GM21619 (cell line): ENCODE results near the gene SDR42E1.

ENCODE experiments used
- ATAC-seq: cut with Tn5 transposase; IDR thresholded peaks from one replicate; pipeline ENCODE4 v1.9.1; 2021; ENCODE audit not compliant: unreplicated experiment

SDR42E1 gene, protein sequence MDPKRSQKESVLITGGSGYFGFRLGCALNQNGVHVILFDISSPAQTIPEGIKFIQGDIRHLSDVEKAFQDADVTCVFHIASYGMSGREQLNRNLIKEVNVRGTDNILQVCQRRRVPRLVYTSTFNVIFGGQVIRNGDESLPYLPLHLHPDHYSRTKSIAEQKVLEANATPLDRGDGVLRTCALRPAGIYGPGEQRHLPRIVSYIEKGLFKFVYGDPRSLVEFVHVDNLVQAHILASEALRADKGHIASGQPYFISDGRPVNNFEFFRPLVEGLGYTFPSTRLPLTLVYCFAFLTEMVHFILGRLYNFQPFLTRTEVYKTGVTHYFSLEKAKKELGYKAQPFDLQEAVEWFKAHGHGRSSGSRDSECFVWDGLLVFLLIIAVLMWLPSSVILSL

DNA sequence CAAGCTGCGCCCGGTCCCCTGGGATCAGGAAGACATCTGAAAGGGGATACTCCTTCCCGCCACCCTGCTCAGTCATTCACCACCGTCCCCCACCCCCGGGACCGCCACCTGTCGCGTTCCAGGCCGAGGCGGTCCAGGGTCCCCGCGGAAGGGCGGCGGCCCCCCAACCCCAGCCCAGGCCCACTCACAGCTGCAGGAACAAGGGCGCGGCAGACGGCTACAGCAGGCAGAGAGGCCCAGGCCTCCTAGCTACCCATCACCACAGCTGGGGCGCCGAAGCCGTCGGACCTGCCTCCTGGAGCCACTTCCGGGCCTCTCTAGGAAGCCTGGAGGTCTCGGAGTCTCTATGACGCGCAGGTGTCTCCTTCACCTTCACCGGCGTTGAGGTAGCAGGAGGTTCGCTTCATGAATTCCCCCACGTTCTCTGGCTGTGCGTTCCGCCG lies at the start of gene SDR42E1:
SDR42E1 (minus strand) TSS at position 272 of the 443 bp plus-strand sequence. CDS start 10,612 bp downstream, outside the sequence.
- ATAC-seq = peak; percentile 98

GRCh38 chr16:82059983-82060421 lies 48.7 kb upstream of the SDR42E1 start:
- ATAC-seq = no peak

DNA sequence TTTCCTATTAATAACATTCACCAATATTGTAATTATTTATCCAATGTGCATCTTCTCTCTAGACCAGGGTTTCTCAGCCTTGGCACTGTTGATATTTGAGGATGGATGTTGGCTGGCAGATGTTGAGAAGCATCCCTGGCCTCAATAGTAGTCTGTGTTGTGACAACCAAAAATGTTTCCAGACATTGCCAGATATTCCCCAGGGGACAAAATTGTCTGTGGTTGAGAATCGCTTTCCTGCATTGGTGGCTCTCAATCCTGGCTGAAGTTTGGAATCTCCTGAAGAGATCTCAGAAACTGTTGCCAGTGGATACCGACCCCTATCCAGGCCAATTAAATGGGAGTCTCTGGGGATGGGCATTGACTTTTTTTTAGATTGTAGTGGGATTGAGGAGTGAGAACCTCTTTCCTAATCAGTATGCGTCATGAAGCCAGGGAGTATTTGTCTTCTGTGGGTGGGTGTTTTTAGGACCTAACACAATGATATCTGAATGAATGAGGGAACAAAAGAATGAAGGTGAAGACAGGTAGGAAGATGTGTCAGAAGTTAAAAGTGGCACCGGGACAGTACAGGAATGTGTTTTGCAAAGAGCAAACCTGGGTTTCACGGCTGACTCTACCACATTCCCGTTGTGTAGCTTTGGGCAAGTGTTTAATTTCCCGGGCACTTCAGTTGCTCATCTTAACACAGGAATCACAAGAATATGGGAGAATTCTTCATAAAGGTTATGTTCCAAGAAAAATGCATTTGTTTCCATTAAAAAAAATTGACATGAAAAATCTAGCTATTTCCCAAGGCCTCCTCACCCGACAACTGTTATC lies 48.1 kb upstream of the SDR42E1 start:
- ATAC-seq = no peak

DNA sequence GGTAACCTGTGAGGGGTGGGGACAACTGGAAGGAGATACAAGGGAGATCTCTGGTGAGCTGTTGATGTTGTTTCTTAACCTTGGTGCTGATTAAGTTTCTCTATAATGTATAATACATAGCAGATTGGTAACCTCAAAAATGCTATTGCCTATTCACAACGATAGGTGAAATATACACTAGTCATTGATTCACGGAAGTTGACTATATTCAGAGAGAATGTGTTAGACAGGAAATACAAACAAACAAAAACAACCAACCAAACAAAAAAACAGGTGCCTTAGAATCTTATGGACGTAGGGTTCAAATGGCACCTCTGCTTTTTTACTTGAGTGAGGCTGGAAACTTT lies 45.3 kb upstream of the SDR42E1 start:
- no peak for ATAC-seq

- no peak for ATAC-seq
Measured at GRCh38 chr16:82055728-82056549, 44.7 kb upstream of the SDR42E1 start.

DNA sequence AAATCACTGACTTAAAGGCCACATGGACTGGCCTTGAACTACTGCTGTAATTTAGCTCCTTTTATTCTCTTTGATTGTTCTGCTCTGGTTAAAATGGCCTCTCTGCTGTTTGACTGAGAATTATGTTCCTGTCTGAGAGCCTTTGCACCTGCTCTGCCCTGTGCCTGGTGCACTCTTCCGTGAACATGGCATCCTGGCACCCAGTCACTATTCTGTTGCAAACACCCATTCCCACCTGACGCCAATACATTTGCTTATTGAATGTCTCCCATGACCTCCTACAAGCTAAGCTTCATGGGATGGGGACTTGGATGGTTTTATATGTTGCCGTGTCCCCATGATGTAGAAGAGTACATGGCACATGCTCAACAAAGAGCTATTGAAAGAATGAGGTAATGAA lies 43.8 kb upstream of the SDR42E1 start:
- ATAC-seq = no peak

GRCh38 chr16:82051656-82052055 lies 40.4 kb upstream of the SDR42E1 start:
- ATAC-seq = no peak

DNA sequence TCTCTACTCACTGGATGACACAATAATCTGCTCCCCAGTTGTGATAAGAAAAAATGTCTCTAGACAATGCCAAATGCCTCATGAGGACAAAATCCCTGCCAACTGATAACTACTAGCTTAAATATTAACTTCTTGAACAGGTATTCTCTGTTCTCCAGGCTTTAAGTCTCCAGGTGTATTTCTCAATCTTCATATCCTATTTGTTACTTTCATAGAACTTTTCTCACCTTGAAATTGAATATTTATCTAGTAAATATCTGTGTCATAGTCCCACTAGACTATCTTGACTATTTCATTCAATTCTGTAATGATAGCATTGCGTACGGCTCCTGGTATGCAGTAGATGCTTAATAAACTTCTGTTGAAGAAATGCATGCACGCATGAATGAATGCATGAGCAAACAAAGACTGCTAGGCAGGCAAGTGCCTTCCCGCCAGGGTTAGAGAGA lies 39.7 kb upstream of the SDR42E1 start:
- ATAC-seq = no peak

DNA sequence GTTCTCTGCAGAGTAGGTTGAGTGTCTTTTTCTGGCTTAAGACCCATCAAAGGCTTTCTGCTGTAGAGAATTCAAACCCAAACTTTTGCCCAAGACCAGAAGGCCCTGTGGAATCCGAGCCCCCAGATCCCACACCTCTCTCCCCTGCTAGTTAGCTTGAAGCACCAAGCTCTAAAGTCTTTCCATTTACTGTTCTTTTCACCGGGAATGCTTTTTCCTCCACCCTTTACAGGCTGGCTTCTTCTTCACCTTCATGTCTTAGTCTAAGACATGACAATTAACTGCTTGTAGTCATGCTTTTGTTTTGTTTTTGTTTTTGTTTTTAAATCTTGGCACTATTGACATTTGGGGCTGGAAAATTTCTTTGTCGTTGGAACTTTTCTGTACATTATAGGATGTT lies 39.2 kb upstream of the SDR42E1 start:
- no peak for ATAC-seq

DNA sequence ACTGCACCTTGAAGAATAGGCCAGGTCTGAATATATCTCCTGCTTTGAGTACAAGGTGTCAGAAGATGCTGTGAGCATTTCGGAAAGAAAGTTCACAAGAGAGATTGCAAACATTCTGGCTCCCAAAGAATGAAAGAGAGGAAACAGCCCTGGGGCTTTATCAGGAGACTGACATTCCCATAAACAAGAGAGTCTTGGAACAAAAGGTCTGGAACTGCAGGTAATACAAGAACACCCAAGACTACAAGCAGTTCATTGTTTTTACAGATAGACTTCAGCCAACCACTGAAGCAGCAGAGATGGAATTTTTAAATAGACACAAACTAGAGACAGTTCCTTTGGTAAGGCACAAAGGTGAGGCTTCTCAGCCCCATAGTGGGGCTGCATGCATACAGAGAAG lies 38.2 kb upstream of the SDR42E1 start:
- ATAC-seq = no peak

DNA sequence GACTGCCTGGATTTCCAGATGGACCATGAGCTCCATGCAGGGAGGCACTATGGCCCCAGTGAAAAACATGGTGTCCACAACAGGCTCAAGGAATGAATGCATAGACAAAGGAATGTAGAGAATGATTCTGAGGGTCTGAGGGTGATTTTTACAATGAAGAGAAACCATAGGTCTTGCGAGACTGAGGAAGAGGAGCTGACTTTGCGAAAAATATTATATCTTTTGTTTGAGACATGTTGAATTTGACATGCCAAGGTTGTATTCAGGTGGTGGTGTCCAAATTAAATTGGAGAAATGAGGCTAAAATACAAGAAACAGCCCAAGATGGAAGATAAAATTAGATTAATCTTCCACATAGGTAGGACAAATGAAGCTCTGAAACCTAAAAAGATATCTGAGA lies 36.5 kb upstream of the SDR42E1 start:
- no peak for ATAC-seq

- ATAC-seq = no peak
Measured at GRCh38 chr16:82047374-82047773, 36.1 kb upstream of the SDR42E1 start.

GRCh38 chr16:82046941-82047340 lies 35.7 kb upstream of the SDR42E1 start:
- ATAC-seq = no peak

- ATAC-seq = no peak
Measured at GRCh38 chr16:82046541-82046940, 35.3 kb upstream of the SDR42E1 start.

DNA sequence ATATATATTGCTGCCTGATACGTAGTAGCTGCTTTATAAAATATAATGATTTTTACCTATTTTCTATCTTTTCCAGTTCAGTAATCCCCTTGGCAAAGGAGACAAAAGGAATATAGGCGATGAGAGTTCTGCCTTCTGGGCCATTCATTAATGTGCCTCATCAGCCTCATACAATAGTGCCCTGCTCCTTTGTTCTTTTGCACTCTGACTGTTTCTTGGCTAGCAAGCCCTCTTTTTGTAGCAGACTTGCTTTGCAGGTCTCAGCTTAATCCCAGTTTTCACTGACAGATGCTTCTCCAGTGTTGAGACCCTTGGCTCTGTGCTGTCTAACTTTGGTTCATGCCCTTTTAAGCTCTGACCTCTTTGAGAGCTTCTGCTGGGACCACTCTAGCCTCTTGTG lies 34.2 kb upstream of the SDR42E1 start:
- ATAC-seq = no peak

DNA sequence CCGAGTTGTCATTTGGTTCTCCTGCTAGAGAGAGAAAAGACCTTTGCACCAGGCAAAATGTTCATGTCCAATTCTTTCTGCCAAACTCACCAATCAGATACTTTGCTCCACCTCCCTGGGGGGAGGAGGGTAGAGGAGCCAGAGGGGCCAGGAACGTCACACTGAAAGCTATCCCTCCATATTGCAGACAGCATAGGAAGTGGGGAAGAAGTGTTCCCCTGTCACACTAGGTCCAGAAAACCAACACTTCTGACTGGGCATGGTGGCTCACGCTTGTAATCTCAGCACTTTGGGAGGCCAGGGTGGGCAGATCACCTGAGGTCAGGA lies 33.3 kb upstream of the SDR42E1 start:
- ATAC-seq = no peak

DNA sequence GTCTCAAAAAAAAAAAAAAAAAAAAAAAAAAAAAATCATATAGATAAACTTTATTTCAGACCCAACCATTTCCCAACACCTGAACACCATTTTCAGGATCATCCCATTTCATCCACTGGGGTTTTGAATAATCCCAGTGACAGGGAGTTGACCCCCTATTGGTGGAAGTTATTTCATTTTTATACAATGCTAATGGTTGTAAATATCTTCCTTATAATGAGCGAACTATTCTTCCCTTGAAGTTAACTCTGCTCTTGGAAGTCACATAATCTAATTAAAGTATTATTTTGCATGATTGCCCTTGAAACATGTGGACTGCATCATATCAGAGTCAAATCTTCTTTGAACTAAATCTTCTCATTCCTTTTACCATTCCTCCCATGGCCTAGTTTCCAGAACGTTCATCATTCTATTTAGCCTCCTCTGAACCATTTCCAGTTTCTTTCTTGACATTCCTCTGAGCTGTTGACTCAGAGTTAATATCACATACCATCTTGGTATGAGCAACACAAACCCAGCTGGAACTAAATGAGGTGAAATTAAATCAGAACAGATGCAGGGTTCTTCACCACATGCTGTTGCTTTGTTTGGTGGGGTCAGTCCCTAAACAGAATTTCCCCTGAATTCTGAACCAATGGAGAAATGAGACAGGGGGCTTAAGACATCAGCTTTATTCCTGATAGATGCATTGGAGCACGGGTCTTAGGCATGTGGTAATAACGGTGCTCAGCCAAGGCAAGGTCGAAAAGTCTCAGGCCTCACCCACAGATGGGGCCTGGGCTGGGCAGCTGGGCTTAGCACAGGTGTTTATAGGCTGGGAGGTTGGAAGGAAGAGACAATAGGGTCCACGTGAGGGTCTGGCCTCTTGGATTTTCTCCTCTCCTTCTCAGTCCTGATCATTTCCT lies 32.7 kb upstream of the SDR42E1 start:
- ATAC-seq = no peak

DNA sequence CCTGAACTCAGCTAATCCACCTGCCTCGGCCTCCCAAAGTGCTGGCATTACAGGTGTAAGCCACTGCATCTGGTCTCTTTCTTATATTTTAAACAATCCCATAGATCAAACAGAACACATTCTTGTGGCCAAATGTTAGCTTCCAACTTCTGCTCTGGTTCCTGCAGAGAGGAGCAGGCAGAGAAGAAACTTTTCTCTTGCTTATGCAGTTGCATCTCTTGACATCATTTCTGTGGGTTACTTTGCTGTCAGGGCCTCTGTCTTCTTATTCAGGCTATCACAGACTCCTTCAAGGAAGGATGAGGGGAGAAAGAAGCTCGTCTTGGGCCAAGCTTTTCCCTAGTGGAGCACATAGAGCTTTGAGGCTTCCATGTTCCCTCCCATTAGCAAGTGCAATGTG lies 31.6 kb upstream of the SDR42E1 start:
- no peak for ATAC-seq

DNA sequence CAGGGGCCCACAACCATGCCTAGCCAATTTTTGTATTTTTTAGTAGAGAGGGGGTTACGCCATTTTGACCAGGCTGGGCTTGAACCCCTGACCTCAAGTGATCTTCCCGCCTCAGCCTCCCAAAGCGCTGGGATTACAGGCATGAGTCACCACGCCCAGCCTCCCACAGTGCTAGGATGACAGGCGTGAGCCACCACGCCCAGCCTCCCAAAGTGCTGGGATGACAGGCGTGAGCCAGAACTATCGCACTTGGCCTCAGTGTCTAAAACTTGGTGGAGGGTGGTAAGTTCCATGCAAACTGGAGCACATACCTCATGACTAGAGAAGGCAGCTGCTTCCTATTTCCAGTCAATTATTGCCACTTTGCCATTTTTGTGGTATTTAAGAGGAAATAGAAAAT lies 30.9 kb upstream of the SDR42E1 start:
- ATAC-seq = no peak

DNA sequence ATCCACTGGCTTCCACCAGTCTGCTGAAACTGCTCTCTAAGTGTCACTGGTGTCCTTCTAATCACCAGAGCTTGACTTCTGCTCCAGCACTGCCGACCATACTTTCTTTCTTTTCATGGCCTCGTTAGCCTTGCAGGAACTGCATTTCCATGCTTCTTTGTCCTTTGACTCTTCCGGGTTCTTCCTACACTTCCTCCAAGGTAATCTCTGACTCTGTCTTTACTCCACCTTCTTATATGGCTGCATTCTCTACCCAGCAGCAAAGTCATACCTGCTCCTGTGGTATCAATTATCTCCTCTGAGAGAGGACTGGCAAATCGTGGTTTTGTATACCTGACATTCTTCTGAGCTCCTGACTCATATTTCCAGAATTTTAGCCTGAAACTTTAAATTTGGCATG lies 30.3 kb upstream of the SDR42E1 start:
- no peak for ATAC-seq
